Activated CD4-positive, alpha-beta T cell treated with anti-CD3 and anti-CD28 coated beads, Interleukin-2, amount 50 U/mL, for 4 hours (primary cell): Measurements from ENCODE around the gene CRACR2A.

Source experiments
- DNase-seq, 2 experiments: peaks; one replicate each; pipeline ENCODE4 v3.0.0-alpha.2; 2020

Gene CRACR2A

DNA sequence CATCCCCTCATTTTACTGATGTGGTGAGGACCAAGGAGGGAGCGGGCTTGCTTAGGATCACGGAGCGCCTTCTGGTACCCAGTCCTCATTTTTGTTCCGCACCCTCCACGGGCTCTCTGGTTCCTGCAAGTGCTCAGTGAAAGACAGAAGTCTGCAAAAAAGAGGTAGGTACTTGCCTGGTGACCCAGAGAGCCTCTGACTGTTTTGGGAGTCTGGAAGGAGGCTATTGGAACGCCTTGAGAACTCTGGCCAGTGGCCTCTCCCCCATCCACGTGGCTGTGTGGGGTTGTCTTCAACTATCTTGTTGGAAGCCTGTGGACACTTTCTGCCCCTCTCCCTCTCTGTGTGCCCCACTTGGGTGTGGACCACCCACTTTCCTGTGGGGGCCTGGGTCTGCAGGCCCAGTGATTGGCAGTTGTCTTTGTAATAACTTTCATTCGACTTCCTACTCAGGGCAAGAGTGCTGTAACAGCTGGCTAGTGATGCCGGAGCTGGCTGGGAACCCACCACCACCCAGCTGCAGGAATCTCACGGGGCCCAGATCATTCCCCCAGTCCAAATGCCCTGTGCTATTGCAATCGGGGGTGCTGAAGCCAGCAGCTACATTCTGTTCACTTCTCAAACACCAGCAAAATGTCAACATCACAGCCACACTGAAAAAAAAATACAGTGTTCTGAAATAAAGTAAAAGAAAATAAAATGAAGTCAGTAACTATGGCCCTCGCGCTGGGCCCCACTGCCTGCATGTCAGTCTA is 139.1 kb downstream of the CRACR2A start:
- DNase-seq = no peak

DNA sequence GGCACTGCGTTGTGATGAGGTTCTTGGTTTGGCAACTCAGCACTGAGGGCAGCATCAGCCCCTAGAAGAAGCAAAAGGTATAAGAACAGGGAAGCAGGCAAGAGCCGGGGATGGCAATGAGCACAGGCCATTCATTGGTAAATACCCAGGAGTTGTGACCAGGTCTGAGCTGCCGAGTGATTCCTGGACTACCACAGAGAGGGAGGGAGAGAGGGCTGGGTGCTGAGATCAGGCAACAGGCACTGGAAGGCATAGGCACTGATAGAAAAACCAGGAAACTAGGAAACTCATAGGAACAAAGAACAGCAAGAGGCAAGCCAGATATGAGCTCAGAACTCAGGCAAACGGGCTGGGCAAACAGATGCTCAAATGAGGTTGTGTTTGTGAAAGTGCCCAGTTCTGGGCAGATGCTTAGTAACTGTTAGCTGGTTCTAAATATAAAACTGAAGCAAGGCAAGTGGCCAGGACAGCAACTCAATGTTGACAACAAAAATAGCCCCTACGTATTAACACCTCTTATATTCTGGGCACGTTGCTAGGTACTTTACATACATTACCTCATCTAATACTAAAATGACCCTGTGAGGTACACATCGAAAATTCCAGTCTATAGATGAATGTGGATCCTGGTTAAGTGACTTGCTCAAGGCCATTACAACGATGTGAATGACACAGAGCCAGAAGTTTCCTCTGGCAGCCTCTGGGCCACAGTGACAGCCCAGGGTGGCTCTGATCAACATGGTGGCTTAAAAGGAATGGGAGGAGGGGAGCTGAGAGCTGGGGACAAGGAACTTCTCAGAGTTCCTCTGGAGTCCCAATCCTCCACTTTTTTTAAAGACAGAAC is 140.8 kb downstream of the CRACR2A start:
- DNase-seq = no peak

DNA sequence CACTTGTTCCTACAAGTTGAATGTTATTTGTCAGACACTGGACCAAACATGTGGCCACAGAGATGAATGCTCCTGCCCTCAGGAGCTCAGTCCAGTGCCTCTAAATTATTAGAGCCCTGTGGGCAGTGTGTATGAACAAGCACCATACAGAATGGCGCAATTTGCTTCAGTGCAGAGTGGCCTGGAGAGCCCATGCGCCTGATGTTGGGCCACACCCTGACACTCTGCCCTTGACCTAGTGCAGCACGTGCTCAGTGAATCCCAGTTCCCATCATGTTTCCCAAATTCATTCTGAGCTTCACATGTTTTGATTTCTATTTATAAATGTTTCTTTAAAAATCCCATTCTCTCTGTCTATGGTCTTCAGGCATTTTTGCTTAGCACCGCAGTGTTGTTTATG is 145.1 kb downstream of the CRACR2A start:
- no peak for DNase-seq

DNA sequence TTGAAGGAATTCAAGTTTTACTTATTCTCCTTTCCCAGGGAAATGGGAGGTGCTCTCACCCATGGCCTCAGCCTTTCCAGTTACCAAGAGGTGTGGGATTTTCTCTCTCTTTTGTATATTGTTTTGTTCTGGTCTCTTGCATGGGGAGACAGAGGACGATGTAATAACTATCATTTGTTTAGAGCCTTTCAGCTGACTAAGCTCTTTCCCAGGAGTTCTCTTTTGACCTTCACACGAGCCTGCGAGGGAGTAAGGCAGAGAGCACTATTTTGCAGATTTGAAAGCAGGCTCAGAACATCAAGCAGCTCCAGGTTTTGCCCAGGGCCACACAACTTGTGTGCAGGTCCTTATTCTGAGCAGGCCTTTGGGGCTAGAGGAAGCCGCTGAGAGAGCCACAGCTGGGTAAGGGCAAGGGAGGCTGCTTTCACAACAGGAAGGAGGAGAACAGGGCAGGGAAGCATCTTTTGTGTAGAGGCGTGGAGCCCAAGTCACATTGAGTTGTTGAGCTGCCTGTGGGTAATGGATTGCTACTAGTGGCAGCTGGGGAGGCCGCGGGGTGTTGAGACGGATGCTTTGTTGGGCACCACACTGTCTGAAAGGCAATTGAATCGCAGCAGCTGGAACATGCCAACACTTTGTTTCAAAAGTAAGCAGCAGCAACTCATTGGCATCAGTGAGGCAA is 145.7 kb downstream of the CRACR2A start:
- DNase-seq = no peak

DNA sequence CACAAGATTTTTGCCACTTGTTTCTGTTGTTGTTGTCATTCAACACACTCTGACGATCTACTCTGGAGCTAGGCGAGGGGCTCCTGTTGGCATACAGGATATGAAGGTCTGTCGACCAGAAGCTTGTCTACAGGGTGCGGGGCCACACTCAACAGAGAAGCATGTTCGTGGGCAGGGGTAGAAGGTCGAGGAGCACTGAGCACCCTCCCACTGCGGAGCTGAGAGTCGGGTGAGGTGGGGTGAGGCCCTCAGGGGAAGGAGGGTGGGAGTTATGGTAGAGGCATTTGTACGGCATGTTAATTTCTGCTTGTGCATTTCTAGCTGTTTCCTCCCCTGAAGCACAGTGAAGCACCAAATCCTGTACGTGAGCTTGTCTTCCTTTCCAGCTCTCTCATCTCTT is 146.8 kb downstream of the CRACR2A start:
- DNase-seq = no peak

DNA sequence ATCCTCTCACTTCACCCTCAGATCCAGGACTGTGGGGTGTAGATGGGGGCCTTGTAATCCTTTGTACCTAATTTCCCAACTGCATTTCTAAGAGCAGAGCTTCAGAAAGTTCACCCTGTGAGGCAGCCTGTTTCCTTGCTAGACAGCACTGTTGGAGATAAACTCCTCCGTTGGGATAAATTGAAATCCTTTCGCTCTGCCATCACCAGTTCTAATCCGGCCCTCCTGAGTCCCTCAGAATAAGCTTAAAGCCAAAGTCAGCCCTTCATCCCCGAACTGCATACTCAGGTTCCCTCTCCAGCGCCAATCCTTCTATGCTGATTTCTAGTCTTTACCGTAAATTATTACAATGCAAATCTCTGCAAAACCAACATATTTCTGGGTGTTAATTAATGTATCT is 147.2 kb downstream of the CRACR2A start:
- DNase-seq = no peak

DNA sequence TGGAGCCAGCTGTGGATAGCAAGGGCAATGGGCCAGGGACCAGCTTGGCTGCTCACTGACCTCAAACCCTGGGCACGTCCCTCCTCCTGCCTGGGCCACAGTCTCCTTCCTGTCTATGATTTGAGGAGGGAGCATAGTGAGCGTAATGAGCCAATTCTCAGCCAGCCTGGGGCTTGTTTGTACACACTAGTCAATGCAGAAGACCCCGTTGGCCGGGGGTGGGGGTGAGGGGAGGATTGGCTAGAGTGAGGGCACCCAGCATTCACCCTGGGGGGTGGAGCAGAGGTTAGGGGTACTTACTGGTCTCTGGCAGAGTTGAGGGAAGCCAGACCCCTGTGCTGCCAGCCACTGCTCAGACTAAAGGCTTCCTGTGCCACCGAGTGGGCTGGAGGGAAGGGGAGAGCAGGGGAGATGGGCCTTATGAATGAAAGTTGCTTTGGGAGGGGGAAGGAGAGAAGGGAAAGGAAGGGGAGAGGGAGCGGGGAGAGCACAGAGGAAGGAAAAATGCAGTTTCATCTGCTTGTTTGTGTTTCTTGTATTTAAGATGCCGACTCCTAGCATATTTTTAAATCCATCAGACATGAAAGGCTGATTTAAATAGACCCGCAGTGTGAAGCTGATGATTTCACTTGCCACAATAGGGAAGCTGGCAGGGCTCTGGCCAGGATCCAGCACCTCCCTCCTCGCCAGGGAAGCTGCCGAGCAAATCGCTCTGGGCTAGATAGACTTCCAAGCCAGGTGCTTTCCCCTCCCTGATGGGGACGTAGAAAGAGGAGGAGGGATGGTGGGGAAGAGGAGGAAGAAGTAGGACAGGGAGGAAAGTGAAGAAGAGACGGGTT is 147.9 kb downstream of the CRACR2A start:
- no peak for DNase-seq

DNA sequence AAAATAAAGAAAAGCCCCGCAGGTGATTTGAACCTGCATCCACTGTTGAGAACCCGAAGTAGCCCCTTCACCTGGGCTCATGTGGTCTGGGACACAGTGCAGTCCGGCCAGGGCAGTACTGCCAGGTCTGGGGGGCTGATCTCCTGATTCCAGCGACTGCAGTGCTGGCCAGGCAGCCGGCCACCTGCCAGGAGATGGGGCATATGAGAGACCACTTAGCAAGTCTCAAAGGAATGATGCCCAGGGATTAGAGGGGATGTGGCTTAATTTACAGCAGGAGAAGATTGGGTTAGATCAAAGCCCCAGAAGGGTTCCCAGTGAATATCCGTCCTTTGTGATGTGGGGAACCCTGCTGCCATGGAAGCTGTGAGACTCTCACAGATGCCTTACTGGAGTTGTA is 148.6 kb downstream of the CRACR2A start:
- no peak for DNase-seq

DNA sequence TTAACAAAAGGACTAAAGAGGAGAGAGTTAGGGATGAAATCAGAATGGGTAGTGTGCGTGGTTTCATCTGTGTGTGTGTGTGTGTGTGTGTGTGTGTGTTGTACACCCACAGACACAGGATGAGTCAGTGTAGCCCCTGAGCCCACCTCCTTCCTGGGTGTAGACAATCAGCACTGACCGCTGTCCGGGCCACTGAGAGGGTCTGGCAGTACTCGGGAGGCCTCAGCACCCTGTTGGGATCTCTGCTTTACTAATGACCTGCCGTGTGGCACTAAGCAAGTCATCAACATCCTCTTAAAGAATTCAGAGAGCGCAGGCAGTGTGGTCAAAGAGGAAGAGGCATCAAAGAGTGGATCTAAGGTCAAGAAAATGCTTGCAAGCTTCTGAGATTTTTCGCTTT is 149.3 kb downstream of the CRACR2A start:
- DNase-seq = no peak

DNA sequence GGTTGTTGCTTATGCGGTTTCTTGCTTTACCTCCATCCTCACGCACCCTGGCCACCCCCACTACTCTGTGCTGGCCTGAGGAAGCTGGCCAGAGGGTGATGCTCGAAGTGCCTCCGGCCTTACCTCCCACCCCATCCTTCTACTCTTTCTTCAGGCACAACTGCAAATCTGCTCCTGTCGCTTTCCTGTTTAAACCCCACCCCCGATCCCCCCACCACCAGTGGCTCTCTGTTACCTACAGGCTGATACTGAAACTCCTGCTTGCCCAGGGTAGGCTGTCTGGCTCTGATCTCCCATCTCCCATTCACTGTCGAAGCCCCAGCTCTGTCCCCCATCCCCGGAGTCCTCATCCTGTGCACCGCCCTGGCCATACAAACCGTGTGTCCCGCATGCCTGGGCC is 150.4 kb downstream of the CRACR2A start:
- DNase-seq = no peak

DNA sequence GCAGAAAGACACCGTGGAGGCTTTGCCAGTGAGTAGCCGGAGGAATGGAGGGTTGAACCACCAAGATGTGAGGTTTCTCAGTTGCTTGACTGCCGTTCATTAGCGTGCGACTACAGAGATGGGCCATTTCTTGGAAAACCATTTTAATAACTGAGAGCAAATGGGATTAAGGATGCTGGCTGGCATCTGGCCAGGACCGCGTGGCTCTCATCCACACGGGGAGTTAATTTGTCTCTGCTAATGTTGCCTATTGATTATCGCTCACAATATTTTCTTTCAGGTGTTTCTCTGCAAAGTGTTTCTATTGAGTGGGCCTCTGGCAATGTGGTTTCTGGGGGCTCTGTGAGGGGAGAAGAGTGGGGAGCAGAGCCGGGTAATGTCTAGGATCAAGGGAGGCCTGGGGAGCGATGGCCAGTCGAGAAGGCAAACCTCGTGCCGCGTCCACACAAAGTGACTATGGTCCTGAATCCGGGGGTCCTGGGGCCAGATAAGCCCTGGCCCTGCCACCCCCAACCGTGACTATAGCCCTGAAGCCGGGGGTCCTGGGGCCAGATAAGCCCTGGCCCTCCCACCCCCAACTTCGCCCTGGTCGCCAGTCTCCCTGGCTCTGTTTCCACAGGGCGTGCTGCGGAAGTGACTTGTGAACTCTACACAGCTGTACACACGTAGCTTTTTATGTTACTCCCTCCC is 151.3 kb downstream of the CRACR2A start:
- no peak for DNase-seq

DNA sequence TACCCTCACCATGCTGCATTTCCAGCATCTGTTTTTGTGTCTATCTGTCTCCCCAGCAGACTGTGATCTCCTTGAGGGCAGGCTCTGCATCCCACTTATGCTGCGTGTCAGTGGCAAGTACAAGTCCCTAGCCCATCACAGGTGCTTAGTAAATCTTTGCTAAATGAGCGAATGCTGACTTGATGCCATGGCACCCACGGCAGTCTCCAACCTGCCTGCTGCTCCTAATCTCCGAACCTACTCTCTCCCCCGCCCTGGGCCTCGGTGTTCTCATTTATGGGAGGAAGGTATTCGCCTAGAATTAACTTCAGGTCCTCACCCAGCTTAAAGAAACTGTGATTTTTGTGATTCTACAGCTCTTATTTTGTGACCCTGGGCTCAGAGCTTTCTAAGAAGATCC is 152.0 kb downstream of the CRACR2A start:
- DNase-seq = no peak

DNA sequence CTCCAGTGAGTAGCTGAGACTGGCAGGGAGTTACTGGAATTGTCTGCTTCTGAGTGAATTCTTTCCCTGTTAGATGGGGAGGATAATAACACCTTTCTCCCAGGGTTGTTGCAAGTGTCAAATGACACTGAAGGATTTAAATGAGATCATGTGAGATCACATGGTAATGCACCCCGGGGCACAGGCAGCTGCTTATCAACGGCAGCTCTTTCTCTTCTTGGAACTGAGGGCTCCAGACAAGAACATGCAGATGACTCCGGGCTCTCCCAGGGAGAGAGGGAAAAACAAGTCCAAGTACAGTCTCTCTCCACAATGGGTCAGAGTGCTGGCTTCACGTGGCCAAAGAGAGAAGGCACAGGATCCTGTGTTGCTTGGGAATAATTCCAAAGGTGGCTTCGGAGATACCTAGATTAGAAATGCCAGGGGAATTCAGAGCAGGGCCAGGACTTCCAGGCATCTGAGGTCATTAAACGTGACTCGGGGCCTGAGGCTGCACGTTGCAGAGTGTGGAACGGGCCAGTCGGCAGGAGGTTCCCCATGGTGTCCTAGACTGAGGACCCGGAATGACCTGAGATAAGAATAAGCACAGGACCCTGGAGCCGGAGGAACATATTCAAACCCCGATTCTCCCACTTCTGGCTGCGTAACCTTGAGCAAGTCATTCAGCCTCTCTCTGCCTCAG is 152.7 kb downstream of the CRACR2A start:
- no peak for DNase-seq

DNA sequence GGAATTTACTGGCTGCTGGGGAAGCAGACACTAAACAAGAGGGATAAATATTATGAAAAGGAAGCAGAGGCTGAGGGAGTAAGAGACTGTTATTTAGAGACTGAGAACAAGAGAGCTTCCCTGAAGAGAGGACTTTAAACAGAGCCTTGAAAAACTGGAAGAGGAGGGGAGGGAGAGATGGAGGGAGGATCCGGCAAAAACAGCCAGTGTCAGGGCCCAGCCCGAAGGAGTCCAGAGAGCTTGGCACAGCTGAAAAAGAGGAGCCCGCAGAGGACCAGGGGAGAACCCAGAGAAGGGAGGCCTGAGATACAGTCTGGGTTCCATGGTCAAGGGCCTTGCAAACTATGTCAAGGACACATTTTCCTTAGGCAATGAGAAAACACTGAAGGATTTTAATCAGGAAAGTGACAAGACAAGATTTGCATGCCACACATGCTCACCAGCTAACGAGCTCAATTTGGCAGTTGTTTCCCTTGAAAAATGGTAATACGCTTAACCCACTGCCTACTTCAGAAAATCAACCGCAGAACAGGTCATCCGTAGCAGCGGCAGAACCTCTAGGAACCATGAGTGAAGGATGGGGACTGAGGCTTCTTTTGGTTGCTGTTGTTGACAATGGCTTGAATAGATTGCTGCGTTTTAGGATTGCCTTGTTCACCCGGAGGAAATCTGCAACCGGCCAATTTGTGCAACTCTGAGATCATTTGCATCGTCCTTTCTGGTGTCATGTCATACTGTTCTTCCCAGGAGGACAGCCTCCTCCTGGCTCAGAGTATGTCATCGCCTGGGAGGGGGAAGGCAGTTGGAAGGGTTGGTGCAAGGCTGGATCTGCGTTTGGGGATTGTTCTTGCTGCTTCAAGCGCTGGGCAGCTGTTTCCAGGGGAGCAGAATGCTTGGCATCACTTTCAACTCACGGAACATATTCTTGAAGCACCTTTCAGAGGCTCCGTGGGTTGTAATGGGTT is 153.7 kb downstream of the CRACR2A start:
- DNase-seq = no peak

DNA sequence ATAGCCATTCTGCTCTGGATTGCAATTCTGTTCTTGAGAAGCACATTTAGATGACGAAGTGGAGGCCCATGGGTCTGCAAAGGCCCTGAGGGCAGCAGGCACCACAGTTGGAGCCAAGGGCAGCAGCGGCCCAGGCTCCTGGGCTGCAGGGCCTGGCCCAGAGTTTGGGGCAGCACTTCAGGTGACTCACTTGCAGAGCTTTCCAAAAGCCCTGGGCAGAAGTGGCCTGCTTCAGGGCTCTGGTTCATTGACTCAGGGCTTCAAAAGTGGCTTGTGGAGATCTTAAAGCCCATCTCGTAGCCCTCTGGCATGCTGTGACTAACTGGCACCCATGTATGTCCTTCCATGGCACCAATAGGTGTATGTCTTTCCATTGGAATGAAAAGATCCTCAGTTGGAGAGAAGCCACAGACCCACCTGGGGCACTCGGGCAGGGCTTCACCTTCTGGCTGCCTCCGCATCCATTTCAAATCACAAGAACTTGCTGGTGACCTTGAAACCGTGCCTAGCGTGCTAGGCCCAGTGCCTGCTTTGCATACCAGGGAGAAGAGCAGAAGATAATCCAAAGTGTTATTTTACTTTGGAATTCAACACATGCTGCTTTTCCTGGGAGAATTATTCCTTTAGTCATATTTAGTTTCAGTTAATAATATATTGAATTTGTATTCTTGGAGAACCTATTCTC is 155.2 kb downstream of the CRACR2A start:
- no peak for DNase-seq

DNA sequence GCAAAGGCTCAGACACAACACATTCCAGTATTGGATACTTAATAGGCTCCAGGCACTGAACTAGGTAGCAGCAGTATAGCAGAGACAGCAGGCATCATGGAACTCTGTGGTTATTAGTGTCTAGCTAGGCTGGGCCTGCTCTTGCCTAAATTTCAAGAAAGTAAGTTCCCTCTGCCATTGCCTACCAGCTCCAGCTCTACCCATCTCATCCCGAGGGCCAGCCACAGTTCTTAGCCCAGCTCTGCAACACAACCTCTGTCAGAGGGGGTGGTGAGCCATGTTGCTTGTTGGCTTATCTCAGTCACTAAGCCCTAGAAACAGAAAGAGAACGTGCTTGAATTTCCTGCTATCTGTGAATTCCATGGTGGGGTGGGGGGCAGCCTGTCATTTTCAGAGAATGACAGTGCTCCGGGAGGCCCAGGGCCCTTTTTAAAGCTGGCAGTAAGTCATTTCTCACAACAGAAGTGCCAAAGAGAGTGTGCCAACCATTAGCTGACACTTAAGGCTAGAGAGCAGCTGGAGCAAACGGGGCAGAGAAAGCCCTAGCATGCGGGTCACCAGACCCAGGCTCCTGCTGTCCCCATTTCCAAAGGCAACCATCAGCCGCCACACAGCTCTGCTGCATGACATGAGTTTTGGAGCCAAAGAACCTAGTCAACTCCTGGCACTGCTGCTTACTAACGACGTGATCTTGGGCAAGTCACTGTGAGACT is 156.1 kb downstream of the CRACR2A start:
- no peak for DNase-seq

DNA sequence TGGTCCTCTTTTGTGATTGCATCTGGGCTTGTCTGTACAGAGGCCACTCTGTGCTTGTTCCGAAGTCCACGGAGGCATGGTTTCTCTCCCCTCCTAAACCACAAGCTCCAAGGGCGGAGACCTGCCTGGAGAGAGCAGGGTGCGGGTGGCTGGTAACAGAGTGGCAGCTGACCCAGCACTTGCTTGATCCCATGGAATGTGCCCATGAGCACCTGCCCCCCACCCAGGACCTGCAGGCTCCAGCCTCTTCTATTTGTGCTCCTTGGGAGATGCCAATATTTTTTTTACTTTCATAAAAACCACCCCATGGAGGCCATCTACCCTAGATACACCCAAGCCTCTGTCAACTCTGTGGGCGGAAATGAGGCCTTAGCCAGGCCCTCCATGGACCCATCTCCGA is 157.2 kb downstream of the CRACR2A start:
- no peak for DNase-seq

DNA sequence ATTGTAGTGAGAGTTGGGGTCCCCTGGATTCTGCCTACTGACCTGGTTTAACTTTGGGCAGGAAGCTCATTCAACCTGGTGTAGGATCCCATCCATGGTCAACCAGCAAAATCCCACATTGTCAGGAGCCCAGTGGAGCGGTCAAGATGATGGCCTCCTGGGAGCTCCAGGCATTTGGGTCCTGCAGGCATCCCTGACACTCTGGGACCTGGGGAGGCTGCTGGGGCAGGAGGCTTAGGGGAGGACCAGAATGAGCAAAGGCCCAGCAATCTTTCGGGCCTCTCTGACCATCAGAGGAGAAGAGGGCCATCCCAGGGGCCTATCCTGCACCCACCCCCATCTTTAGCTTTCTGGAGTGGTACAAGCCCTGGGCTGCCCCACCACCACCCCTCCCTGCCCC is 157.9 kb downstream of the CRACR2A start:
- DNase-seq = no peak

DNA sequence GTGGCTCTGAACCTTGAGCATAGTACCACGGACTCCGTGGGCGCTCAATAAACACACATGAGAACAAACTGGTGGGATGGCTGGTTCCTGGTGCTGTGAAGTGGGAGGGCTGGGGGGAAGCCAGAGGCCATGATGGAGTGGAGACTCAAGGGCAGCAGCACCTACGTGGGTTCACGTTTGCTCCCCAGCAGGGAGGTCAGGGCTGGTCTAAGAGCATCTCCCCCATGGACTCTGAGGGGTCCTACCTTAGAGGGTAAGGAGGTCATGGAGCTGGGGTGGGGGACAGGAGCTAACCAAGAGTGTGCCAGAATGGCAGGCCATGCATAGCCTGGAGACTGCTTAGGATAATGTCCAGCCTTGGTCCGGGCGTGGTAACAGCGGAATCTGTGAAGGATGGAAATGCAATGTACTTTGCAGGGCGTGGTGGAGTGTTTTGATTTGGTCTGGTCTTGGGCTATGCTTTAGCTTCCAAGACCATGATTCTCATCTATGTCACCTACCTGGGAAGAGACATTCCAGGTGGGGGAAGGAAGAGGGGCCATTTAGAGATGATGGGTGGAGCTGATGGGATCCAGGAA is 158.9 kb downstream of the CRACR2A start:
- no peak for DNase-seq
